Ureter (tissue), 1 donor: ENCODE results near the gene CFAP161. TPM values are rescaled to one million over a fixed set of nuclear protein-coding genes. Genes with fewer than 3 reads are reported as not detected.
"Not testable (repeated sequence)": the region's sequence is repeated elsewhere in the genome, so short reads cannot be mapped to it uniquely, and the experiment has no call there.

Experiments
- DNase-seq: peaks from one replicate; pipeline ENCODE4 v3.0.0-alpha.2; 2020; ENCODE audit warnings: low spot score
- total RNA-seq: library from RNA; stranded (reverse); gene quantifications from one replicate; pipeline ENCODE4 v1.2.4, GENCODE V29; 2023
- donor health status: DM: yes; HTN: yes; CAD: no.

The CFAP161 gene
- total RNA-seq, 1 donor from 2014 or later, result 0.57 TPM

DNA sequence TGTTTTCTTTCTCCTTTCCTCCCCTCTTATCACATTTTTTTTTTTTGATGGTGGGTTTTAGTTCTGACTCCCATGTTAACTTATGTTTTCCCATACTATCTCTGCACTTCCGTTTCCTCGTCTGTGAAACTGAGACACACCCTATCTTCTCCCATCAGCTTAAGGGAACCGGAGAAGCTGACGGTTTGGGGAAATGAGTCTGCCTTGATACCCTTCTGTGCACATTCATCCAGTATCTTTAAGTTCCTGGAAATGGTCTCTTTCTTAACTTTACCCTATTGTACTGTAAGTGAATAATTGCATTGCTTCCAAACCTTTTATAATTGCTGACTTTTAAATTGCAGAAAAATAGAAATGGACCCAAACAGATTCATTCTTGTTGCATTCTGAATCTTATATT lies 26.2 kb upstream of the CFAP161 start:
- DNase-seq, result no peak

DNA sequence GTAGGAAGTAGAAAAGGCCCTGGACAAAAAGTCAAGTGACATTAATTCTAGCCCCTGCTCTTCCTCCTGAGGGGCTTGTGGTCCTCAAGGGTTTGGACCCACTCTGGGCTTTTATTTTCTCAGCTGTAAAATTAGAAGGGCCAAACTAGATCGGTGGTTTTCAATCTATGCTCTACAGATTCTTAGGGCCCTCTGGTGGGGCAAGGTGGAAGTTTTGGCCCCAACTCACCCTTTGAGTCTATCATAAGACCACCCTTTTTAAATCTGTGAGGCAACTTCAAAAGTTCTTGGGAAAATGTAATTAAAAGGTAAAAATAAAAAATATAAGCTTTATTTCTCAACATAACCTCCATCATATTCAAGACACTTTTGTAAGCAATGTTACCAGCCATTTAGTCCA lies 25.6 kb upstream of the CFAP161 start:
- no peak for DNase-seq

DNA sequence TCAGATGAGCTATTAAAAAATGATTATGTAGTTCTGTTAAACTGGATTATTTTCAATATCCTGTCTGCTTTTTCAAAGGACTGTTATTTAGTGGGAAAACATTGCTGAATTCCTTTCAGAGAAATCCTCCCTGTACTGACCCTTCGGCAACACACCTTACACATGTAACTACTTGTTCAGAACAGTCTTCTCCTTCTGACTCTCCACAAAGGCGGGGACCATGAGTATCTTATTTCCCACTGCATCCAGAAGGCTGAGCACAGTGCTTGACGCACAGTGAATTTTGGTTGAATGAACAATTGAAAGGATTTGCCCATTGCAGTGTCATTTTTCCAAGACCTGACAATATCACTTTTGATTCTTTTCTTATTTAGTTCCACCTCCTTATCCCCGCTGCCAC lies 23.1 kb upstream of the CFAP161 start:
- DNase-seq, result no peak

DNA sequence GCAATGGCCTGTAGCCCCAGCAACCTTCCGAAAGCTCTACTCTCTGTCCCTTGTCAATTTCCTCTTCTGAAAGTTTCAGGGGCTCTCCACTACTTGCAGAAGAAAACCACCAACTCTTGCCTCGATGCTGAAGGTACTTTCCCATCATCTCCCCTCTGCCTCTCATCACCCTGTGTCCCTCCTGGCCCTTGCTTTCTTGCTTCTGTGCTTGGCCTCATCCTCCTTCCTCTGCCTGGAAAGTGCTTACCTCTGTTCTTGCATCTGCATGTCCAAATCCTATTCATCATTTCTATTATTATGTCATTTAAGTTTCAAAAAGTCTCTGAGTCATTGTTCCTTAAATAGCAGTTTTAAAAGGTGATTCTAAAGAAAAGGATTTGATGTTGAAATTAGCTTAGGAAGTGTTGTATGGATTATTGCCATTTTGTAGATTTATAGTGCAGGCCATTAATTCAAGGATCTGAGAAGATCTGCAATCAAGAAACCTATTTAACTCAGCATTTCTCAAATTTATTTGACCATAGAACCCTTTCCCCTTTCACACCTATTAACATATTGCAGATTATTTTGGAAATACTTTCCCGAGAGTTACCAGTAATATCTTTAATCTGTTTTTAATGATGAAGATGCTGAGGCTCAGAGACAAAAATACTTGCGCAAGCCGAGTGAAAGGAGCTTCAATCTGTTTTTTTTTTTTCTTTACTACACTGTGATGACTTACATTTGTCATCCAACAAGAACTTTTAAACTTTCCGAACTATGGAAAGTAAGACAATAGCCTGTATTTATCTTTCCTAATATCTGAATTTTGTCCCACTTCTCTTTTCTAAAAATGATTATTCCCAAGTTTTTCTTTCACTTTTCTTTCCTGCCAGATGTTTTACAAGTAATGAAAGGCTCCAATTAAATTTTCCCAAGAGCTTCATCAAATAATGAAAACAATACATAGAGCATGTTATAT lies 22.3 kb upstream of the CFAP161 start:
- no peak for DNase-seq

DNA sequence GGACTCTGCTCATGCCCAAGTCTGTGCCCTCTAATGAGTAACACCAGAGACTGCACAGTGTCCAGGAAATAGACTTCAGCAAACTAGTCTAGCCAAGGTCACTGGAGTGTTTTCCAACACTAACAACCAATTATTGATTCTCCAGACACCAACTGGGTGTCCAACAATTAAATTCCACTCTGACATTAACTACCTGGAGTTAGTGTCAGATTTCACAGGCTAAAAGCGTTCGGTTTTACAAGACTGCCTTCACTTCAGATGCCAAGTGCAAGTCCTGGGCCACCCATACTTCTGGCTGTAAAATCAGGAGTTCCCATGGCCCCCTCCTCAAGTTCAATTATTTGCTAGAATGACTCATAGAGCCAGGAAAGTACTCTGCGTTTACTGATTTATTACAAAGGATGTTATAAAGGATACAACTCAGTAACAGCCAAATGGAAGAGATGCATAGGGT lies 20.8 kb upstream of the CFAP161 start:
- DNase-seq, result no peak

DNA sequence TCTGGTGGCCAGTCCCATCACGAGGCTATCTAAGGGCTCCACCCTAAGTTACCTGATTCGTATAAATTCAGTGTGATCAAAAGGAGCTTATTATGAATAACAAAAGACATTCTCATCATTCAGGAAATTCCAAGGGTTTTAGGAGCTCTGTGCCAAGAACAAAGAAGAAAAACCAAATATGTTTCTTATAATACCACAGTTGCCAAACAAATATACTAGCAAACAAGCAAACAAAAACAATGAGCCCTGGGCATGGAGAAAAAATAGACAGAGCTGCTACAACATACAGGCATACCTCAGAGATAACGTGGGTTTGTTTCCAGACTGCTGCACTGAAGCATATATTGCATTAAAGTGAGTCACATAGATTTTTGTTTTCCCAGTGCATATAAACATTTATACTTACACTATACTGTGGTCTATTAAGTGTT lies 20.2 kb upstream of the CFAP161 start:
- DNase-seq, result no peak

DNA sequence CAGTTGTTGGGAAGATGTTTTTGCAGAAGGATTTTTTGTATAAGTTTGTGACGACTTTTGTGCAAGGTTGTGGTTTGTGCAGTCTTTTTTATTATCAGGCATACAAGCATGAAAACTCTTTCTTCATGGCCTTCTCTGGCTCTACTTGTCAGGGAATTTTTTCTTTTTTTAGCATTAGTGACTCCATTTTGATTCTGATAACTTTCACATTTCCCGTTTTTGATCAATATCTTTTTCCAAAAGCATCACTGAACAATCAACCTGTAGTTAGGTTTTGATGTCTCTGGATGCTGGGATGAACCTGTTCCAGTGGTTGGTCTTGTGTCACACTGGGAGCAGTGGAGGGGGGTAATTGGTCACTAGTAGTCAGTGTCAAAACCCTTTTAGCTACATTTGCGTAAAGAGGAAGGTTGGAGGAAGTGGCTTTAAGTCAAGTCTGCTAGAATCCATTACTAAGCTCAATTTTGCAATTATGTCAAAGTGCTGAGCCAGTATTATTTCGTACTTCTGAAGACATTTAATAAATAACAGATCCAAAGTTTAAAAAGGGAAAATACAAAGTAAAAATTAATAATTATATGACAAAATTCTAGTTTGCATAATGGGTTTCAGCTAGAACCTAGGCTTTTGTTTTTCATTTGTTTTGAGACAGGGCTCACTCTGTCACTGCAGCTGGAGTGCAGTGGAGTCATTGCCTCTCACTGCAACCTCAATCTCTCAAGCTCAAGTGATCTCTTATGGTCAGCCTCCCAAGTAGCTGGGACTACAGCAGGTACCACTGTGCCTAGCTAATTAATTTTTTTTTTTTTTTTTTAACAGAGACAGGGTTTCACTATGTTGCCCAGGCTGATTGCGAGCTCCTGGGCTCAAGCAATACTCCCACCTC lies 18.8 kb upstream of the CFAP161 start:
- no peak for DNase-seq

DNA sequence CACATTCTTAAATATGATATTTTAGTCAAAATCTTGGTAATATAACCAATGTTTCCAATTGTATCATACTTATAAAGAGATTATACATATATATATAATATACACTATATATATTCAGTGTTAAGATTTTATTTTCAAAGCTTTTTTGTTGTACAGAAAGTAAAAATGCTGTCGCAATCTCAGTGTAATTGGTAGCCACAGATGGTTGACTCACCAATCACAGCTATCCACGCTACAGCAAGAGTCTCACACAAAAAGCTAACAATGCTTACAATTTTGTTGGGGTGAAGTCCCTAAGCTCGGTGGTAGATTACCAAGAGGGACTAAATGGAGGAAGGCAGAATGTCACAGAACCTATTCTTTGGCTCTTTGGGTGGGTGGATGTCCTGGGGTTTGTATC lies 16.9 kb upstream of the CFAP161 start:
- no peak for DNase-seq

DNA sequence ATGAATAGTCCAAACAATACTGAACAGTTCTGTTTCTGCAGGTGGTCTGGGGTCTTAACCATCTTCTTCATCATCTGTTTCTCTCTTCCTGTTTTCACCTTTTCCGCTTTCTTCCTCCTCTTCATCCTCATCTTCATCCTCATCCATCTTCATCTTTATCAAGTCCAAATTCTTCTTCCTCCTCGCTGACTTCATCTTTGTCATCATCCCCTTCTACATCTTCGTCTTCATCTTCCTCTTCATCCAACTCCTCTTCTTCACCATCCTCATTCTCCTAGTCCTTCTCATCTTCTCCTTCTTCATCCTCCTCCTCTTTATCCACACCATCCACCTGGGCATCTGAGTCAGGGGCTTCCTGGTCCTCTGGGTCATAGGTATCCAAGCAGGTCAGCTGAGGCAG lies 16.5 kb upstream of the CFAP161 start:
- no peak for DNase-seq

DNA sequence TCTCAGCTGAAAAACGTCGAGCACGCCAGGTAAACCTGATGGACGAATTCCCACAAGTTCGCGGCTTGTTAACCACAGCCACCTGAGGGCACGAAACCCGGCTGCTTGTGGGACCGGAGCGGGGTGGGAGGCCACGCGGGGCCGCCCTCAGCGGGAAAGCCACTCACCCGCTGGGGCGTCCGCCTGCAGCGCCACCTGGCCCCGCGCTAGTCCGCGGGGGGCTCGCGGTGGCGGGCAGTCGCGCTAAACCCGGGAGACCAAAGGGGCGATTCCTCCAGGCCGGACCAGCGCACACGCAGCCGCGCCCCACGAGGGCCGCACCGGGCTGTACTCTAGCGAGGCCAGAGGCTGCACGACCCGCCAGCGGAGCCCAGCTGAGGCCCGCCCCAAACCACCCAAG lies 15.7 kb upstream of the CFAP161 start:
- no peak for DNase-seq

DNA sequence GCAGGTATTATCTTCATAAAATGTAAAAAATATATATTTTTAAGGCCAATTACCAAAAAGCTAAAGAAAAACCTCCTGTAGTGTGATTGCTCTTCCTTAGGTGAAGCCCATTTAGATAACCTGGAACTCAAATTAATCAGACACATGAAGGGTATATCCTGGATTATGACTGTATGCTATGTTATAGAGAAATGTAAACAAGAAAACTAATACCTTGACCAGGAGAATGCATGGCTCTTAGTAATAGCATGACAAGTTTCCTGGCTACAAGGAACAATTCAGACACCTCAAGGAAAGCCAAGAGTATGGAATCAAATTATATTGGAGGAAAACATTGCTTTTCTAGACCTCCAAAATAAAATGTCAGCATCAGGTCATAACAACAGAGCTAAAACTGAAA lies 14.0 kb upstream of the CFAP161 start:
- DNase-seq, result no peak

DNA sequence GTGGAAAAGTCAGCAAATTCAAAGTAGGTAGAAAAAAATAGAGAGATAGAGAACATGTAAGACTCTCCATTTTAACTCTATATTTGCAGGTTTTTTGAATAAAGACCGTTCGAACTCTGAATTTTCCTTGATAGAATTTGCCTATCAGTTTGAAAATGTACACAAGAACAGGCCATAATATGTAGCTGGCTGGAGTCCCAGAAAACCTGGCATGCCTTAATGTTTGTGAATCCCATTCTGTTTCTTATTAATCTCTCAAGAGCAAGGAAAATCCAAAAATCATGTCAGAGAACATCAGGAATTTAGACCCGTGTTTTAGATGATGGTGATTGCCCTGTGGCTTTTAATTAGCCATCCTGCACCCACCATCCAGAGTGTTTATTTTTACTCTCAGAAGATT lies 7.2 kb upstream of the CFAP161 start:
- no peak for DNase-seq

DNA sequence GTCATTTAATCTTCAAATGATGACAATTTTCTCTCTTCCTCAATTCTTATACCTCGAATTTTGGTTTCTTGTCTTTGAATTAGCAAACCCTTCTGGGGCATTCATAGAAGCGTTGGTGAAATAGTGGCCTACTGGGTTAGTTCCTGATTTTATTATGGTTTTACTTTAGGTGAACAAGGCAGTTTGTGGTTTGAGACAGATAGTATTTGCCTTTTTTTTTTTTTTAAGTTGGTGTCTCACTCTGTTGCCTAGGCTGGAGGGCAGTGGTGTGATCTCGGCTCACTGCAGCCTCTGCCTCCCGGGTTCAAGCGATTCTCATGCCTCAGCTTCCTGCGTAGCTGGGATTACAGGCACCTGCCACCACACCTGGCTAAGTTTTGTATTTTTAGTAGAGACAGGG lies 7.4 kb downstream of the CFAP161 start:
- DNase-seq, result not testable (repeated sequence)

DNA sequence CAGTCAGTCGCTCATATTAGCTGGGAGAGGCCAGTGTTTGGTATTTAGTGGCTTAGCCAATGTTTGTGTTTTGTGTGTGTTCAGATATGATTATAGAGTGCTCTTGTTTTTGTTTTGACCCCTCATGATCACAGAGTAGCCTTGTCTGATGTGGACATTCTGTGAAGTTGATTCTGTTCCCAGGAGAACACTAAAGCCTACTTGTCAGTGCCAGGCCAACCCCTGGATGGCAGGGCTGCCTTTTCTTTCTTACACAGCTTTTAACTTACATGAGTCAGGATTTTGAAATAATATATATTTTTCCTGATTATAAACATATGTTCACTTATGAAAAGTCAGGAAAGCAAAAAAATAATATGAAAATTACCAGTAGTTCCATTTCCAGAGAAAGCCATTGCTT lies 11.9 kb downstream of the CFAP161 start:
- no peak for DNase-seq

DNA sequence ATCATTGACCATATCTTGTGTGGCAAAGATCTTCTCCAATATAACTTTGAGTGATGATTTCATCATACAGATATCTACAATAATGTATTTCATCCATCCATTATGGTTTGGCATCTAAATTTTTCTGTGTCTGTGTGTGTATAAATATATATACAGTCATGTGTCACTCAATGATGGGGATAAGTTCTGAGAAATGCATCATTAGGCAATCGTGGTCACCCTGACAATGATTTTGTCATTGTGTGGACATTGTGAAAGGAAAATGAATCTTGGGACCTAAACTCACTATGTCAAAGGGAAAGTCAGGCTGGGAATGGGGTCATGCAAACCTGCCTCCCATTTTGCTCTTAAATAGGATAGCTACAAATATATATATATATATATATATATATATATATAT lies 12.4 kb downstream of the CFAP161 start:
- no peak for DNase-seq

DNA sequence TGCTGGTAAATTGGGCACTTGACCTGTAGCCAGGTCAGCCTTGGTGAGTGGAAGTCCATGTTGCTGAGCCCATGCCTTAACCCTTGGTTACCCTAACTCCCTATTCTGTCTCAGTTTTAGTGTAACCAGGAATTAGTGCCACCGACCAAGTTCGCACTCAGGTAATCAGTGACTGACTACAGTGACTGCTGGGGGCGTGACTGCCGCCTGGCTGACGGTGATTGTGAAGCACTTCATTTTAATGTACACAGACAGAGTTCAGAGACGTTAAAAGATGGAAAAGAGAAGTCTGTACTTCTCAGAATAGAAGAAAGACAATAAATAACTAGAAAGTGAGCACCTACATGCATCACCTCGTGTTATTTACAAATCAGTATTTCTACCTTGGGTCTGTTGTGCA lies 17.3 kb downstream of the CFAP161 start:
- DNase-seq, result no peak

DNA sequence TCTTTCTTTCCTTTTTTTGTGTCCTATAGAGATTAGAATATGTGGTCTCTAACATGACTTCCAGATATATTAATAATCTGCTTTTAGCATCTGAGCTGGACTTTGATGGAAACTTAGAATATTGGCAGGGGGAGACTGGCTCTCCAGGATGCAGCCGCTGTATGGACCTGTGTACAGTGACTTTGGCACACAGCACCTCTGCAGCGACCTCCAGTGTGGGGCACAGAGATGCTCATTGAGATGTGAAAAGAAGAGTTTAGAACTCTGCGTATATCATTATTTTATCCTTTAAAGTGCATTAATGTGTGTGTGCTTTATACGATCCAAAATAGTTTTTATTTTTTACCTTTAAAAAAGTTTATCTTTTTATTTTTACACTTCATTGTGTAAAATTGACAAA lies 18.3 kb downstream of the CFAP161 start:
- no peak for DNase-seq

DNA sequence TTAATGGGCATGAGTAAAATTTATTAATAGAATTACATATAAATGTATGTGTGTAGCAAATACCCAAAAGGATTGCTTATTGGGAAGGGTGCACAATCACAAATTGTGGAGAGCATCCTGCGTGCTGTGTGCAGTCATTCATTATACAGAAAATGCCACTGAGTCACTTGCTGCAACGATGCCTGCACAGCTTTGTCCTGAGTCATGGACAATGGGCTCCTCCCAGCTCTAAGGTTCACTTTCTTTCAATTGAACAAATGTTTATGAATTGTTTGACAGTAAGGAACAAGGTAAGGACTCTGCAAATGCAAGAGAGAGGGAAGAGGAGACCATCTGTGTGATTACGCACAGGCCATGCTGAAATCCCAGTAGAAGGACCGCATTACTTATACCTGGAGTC lies 18.7 kb downstream of the CFAP161 start:
- no peak for DNase-seq

DNA sequence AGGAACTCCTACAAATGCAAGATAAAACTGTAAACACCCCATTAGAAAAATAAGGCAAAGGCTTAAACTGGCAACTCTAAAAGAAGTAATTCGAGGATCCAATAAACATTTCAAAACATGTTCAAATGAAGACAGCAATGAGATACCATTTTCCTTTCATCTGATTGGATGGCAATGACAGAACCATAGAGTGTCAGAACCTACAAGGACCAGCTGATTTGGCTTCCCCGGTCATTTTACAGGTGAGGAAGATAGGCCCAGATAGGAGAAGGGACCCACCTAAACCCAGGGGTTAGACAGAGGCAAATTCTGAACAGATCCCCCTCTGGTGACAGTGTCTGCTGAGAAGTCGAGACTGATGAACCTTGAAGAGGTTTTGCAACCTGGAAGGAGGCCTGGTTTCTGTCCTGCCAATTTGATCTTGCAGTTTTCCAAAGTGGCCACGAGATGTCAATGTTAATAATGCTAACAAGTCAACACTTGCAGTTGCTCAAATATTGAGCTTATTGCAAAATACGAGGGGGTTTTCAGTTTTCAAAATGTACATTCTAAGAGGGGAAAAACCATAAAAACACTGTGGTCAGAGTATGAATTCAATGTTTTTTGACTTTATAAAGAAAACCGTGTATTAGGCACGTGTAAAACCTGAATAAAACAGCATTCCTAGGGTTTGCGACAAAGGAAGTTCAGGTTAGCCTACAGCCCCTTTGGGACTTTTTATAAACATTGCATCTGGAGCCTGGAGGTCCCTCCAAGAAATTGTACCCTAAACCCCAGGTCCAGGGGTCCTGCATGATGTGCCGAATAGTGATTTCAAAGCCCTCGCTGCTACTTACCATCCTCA lies 21.5 kb downstream of the CFAP161 start:
- DNase-seq, result peak; percentile 68

DNA sequence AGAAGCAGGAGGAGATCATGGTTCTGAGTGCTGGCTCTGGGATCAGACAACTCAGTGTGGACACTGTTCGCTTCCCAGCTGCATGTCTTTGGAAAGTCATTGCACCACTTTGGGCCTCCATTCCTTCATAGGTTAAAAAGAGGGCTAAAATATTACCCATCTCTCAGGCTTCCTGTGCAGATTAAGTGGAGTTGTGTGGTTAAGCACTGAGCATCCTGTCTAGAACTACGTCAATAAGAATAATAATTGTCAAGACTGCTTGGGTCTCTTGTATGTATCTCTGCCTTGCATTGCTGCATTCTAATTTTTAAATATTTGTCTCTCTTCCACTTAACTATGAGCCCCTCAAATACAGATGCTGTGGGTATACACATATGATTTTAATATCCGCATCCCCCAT lies 22.3 kb downstream of the CFAP161 start:
- DNase-seq, result no peak

DNA sequence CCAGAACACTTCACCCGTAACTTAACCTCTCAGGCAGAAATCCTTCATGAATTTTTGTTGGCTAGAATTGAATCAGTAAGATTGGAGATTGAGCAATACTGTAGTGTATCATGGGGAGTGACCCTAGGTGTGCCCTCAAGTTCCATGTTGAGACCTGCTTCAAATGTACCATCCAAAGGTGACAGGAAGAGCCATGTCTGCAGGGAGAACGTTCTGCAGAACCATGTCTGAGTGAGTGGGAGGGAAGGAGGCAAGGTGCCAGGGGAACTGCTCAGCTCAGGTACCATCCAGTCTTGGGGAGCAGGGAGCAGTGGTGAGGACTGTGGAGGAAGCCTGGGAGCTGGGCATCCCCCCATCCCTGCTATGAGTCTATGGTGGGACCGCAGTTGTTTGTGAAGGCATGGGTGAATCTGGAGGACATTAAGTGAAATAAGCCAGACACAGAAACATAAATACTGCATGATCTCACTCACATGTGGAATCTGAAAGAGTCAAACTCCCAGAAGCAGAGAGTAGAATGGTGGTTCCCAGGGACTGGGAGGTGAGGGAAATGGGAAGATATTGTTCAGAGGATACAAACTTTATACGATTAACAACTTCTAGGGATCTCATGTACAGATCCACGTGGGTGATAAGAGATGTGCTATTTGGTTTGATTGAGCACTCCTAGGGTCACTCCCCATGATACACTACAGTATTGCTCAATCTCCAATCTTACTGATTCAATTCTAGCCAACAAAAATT lies 23.3 kb downstream of the CFAP161 start:
- DNase-seq, result no peak
